MM.1S (cell line): Measurements from ENCODE around the gene SERPINA9.

ENCODE experiments used
- CTCF ChIP-seq: fragments of 300-600 bp; sonication (generic); IDR thresholded peaks from 2 replicates; pipeline ENCODE4 v1.5.1; 2016; ENCODE audit warnings: antibody characterized with exemption, low read length, mixed read lengths
- EZH2 ChIP-seq: fragments of 300-600 bp; sonication (generic); optimal IDR thresholded peaks from 2 replicates; pipeline ENCODE3; 2017; ENCODE audit warnings: low read depth, mild to moderate bottlenecking, antibody characterized with exemption, low read length, mixed read lengths

- TF ChIP-seq CTCF (no peak), EZH2 (no peak)
Measured at GRCh38 chr14:94483729-94484275, 7.8 kb upstream of the SERPINA9 start.
